PC-3 (cell line): Measurements from ENCODE around the gene PLSCR4.

Experiments
- EZH2 ChIP-seq: fragments of 300-600 bp; sonication (generic); IDR thresholded peaks from one replicate; pipeline ENCODE4 v1.6.1; 2017; ENCODE audit warnings: antibody characterized with exemption, mild to moderate bottlenecking, low read length; ENCODE audit not compliant: unreplicated experiment
- TF ChIP-seq, protein P1 (sequence below): fragments of 300-600 bp; sonication (generic); conservative IDR thresholded peaks from 2 replicates; pipeline ENCODE4 v1.5.1; 2017; ENCODE audit warnings: antibody characterized with exemption, low read depth, mild to moderate bottlenecking, low read length

DNA sequence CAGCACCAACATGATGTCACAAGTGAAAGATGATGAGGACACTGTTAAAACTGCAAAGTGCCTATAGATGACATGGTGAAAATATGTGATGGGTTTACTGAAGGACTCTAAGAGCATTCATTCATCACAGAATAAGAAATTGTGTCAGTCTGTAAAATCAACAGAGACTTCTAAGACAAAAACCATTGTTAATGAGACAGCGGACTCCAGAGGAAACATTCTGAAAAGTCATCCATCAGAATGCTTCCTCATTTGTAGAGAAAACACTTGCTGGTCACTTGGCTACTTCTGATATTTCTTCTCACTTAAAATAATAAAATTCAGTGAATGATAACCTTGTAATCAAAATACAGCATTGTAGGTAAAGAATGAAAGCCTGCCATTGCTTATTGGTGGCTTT lies 7.3 kb downstream of the PLSCR4 start:
- TF ChIP-seq, protein P1, sequence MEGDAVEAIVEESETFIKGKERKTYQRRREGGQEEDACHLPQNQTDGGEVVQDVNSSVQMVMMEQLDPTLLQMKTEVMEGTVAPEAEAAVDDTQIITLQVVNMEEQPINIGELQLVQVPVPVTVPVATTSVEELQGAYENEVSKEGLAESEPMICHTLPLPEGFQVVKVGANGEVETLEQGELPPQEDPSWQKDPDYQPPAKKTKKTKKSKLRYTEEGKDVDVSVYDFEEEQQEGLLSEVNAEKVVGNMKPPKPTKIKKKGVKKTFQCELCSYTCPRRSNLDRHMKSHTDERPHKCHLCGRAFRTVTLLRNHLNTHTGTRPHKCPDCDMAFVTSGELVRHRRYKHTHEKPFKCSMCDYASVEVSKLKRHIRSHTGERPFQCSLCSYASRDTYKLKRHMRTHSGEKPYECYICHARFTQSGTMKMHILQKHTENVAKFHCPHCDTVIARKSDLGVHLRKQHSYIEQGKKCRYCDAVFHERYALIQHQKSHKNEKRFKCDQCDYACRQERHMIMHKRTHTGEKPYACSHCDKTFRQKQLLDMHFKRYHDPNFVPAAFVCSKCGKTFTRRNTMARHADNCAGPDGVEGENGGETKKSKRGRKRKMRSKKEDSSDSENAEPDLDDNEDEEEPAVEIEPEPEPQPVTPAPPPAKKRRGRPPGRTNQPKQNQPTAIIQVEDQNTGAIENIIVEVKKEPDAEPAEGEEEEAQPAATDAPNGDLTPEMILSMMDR, result no peak
- TF ChIP-seq EZH2, result no peak
